Caco-2 (cell line): Measurements from ENCODE around the gene MTREX. TPM values are rescaled to one million over a fixed set of nuclear protein-coding genes. Genes with fewer than 3 reads are reported as not detected.

ENCODE experiments used
- BruUV-seq: library from RNA; stranded (reverse); fragments of 400-500 nt; replicated peaks from 2 replicates; lab custom pipeline; 2021; lab: Mats Ljungman, UMichigan
- CTCF ChIA-PET: fragments of 300-600 bp; sonication (Branson Sonifier 250); formaldehyde crosslinking; loops from one replicate; lab custom pipeline; 2022; ENCODE audit warnings: antibody characterized with exemption; lab: Charles Lee
- POLR2A ChIA-PET: fragments of 300-600 bp; sonication (Branson Sonifier 250); formaldehyde crosslinking; loops from one replicate; lab custom pipeline; 2022; ENCODE audit warnings: antibody characterized with exemption; lab: Charles Lee
- DNase-seq, 2 experiments: peaks; one replicate each; pipeline versions ENCODE4 v3.0.0 to v3.0.0-alpha.2; 2020 to 2022
- H3K27me3 ChIP-seq: replicated peaks from 2 replicates; pipeline ENCODE4 v1.6.0; 2011; ENCODE audit warnings: low read length; ENCODE audit not compliant: control insufficient read depth, insufficient read depth
- H3K36me3 ChIP-seq: 2 replicates; pipeline ENCODE4 v1.5.1; 2011; ENCODE audit warnings: low read length; ENCODE audit not compliant: control insufficient read depth, insufficient read depth
- H3K4me1 ChIP-seq: fragments of 250-450 bp; sonication (Bioruptor Pico); 2 replicates; pipeline ENCODE4 v1.5.1; 2020; ENCODE audit warnings: mild to moderate bottlenecking
- H3K4me3 ChIP-seq: 2 replicates; pipeline ENCODE4 v1.5.1; 2011; ENCODE audit warnings: low read depth, mild to moderate bottlenecking, control low read depth, low read length
- H3K9me3 ChIP-seq: fragments of 250-450 bp; sonication (Bioruptor Pico); 2 replicates; pipeline ENCODE4 v1.5.1; 2020; ENCODE audit warnings: mild to moderate bottlenecking, moderate library complexity
- H3K27ac Mint-ChIP-seq: one replicate; pipeline ENCODE4 v1.8.0; 2022; ENCODE audit warnings: mixed read lengths; ENCODE audit not compliant: unreplicated experiment
- H3K27me3 Mint-ChIP-seq: one replicate; pipeline ENCODE4 v1.8.0; 2022; ENCODE audit warnings: mixed read lengths; ENCODE audit not compliant: insufficient read depth, unreplicated experiment
- H3K36me3 Mint-ChIP-seq: one replicate; pipeline ENCODE4 v1.8.0; 2022; ENCODE audit warnings: mild to moderate bottlenecking, mixed read lengths; ENCODE audit not compliant: insufficient read depth, unreplicated experiment
- H3K4me1 Mint-ChIP-seq: one replicate; pipeline ENCODE4 v1.8.0; 2022; ENCODE audit warnings: low read depth, mixed read lengths; ENCODE audit not compliant: unreplicated experiment
- H3K4me3 Mint-ChIP-seq: one replicate; pipeline ENCODE4 v1.8.0; 2022; ENCODE audit warnings: mild to moderate bottlenecking, moderate library complexity, mixed read lengths; ENCODE audit not compliant: unreplicated experiment
- H3K9me3 Mint-ChIP-seq: one replicate; pipeline ENCODE4 v1.8.0; 2022; ENCODE audit warnings: mixed read lengths; ENCODE audit not compliant: unreplicated experiment
- intact Hi-C: fragments of 100-400 bp; cut with micrococcal nuclease; formaldehyde crosslinking; loops from one replicate; pipeline ENCODE4 v1.10.0; 2022; ENCODE audit not compliant: unreplicated experiment
- total RNA-seq: library from RNA; stranded (reverse); gene quantifications from 2 replicates; pipeline ENCODE4 v1.2.3, GENCODE V29; 2022
- TF ChIP-seq, protein P1 (sequence below), 2 experiments: fragments of 200-600 bp in 1 of 2; IDR thresholded peaks; 1 replicate in 1 of 2; 2 replicates in 1 of 2; pipeline versions ENCODE4 v1.5.1 to v1.8.0; 2011 to 2022; ENCODE audit warnings: antibody characterized with exemption in 1 of 2, control low read depth in 1 of 2, inconsistent platforms in 1 of 2, low read depth in 1 of 2, low read length in 1 of 2, mild to moderate bottlenecking in 1 of 2, moderate library complexity in 1 of 2; ENCODE audit not compliant: insufficient read depth in 1 of 2, severe bottlenecking in 1 of 2, unreplicated experiment in 1 of 2

MTREX gene
- total RNA-seq, 1 experiment from 2014 or later, result 83.7 TPM

DNA sequence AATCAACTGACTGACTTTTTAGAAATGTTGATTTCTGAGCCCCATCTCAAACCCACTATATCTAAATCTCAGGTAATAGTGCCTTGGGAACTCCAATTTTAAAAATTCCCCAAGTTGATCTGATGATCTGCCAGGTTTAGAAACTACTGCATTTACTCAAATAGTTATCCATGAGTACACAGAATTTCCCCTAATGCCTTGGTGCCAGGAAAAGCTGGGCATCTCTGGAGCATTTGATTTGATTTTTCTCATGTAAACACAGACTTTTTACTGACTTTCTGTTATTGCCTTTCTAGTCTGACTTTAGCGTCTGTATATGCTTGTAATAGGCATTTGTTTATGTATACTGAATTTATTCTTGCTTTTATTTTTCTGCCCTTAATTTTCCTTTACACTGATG, 35.8 kb downstream of the MTREX start:
- H3K9me3 Mint-ChIP-seq, result no peaks in the 10 kb centered on the region
- ChIA-PET CTCF (interaction anchor here (1.0 kb wide), 1 partner anchor 348 kb away, joined by 3 read pairs; no protein-coding TSS in a partner anchor), POLR2A (no interaction called here)
- Histone ChIP-seq H3K27me3 (no peaks in the 10 kb centered on the region), H3K4me3 (no peak overlapping the region), H3K36me3 (no peaks in the 10 kb centered on the region), H3K9me3 (no peaks in the 10 kb centered on the region), H3K4me1 (no peaks in the 10 kb centered on the region)
- H3K27me3 Mint-ChIP-seq, result no peaks in the 10 kb centered on the region
- DNase-seq, result no peak
- intact Hi-C loops, result loop anchor here (1.0 kb wide), 1 partner anchor 351 kb away; no protein-coding TSS in a partner anchor
- peaks cover 64% of the 10 kb centered on the region for H3K36me3 Mint-ChIP-seq
- H3K4me3 Mint-ChIP-seq, result no peak overlapping the region
- BruUV-seq, result no TSS peak
- H3K27ac Mint-ChIP-seq, result no peak overlapping the region
- H3K4me1 Mint-ChIP-seq, result no peaks in the 10 kb centered on the region
- TF ChIP-seq, protein P1, sequence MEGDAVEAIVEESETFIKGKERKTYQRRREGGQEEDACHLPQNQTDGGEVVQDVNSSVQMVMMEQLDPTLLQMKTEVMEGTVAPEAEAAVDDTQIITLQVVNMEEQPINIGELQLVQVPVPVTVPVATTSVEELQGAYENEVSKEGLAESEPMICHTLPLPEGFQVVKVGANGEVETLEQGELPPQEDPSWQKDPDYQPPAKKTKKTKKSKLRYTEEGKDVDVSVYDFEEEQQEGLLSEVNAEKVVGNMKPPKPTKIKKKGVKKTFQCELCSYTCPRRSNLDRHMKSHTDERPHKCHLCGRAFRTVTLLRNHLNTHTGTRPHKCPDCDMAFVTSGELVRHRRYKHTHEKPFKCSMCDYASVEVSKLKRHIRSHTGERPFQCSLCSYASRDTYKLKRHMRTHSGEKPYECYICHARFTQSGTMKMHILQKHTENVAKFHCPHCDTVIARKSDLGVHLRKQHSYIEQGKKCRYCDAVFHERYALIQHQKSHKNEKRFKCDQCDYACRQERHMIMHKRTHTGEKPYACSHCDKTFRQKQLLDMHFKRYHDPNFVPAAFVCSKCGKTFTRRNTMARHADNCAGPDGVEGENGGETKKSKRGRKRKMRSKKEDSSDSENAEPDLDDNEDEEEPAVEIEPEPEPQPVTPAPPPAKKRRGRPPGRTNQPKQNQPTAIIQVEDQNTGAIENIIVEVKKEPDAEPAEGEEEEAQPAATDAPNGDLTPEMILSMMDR (IDR thresholded peaks at IDR 0.05; ENCODE audit: insufficient read depth in 1 of 2, low read depth in 1 of 2, low read length in 1 of 2, severe bottlenecking in 1 of 2, unreplicated experiment in 1 of 2), result no peak

DNA sequence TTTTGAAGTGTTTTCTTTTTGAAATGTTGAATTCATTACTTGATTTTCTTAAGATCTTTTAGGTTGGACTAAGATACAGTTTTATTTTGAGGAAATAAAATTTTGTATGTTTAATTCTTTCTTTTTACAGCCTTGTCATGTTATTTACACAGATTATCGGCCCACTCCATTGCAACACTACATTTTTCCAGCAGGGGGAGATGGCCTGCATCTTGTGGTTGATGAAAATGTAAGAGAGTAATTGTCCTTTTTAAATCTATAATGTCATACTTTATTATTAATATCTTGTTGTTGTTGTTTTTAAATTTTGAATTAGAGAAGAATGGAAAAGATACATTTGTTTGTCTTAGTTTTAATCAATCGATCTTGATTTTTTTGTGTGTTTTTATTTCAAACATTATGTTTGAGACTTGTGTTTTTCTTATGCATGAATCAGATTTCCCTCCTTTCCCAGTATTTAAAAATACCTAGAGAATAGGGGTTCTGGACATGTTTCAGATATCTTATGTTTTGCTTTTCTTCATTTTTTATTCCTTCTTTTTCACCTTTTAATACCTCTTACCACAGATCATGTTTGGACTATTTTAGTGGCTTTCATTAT, 36.7 kb downstream of the MTREX start:
- no peak overlapping the region for H3K4me3 ChIP-seq
- no peaks in the 10 kb centered on the region for H3K36me3 ChIP-seq
- CTCF ChIA-PET, result interaction anchor here (1.0 kb wide), 1 partner anchor 347 kb away, joined by 3 read pairs; no protein-coding TSS in a partner anchor
- peak; percentile 59 to 76 for DNase-seq
- intact Hi-C loops, result loop anchor here (1.0 kb wide), 1 partner anchor 350 kb away; no protein-coding TSS in a partner anchor
- no peaks in the 10 kb centered on the region for H3K9me3 ChIP-seq
- TF ChIP-seq, protein P1 (IDR thresholded peaks at IDR 0.05; ENCODE audit: insufficient read depth in 1 of 2, low read depth in 1 of 2, low read length in 1 of 2, severe bottlenecking in 1 of 2, unreplicated experiment in 1 of 2), result peak; percentile 82 to 86
- H3K27me3 Mint-ChIP-seq, result no peaks in the 10 kb centered on the region
- no peaks in the 10 kb centered on the region for H3K27me3 ChIP-seq
- H3K36me3 Mint-ChIP-seq, result peaks cover 66% of the 10 kb centered on the region
- POLR2A ChIA-PET, result no interaction called here
- no peak overlapping the region for H3K27ac Mint-ChIP-seq
- no peaks in the 10 kb centered on the region for H3K4me1 Mint-ChIP-seq
- no peaks in the 10 kb centered on the region for H3K4me1 ChIP-seq
- H3K9me3 Mint-ChIP-seq, result no peaks in the 10 kb centered on the region
- BruUV-seq, result no TSS peak
- H3K4me3 Mint-ChIP-seq, result no peak overlapping the region

DNA sequence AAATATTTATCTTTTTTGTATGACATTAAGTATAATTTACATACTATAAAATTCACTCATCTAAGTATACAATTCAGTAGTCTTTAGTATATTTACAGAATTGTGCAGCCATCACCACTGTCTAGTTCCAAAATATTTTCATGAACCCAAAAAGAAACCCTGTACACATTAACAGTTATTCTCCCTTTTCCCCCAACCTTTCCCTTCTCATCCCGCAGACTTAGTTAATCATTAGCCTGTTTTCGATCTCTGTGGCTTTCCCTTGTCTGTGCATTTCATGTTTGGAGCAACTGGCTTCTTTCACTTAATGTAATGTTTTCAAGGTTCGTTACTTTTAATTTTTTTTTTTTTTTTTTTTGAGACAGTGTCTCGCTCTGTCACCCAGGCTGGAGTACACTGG, 37.5 kb downstream of the MTREX start:
- Mint-ChIP-seq H3K27ac (no peak overlapping the region), H3K9me3 (no peaks in the 10 kb centered on the region), H3K4me1 (no peaks in the 10 kb centered on the region), H3K4me3 (no peak overlapping the region), H3K27me3 (no peaks in the 10 kb centered on the region), H3K36me3 (peaks cover 75% of the 10 kb centered on the region)
- Histone ChIP-seq H3K4me1 (no peaks in the 10 kb centered on the region), H3K4me3 (no peak overlapping the region), H3K36me3 (no peaks in the 10 kb centered on the region), H3K9me3 (no peaks in the 10 kb centered on the region), H3K27me3 (no peaks in the 10 kb centered on the region)
- ChIA-PET CTCF (interaction anchor here (0.7 kb wide), 1 partner anchor 38 kb away, joined by 6 read pairs; the partner anchor contains the start of gene MTREX), POLR2A (no interaction called here)
- no TSS peak for BruUV-seq
- intact Hi-C loops, result no loop called here
- no peak for DNase-seq
- TF ChIP-seq, protein P1 (IDR thresholded peaks at IDR 0.05; ENCODE audit: insufficient read depth in 1 of 2, low read depth in 1 of 2, low read length in 1 of 2, severe bottlenecking in 1 of 2, unreplicated experiment in 1 of 2), result no peak
